ENCODE results near the gene PLA1A. TPM values are rescaled to one million over a fixed set of nuclear protein-coding genes. Genes with fewer than 3 reads are reported as not detected.

PLA1A gene
- total RNA-seq, 1 experiment from 2014 or later: 0.75 TPM

DNA sequence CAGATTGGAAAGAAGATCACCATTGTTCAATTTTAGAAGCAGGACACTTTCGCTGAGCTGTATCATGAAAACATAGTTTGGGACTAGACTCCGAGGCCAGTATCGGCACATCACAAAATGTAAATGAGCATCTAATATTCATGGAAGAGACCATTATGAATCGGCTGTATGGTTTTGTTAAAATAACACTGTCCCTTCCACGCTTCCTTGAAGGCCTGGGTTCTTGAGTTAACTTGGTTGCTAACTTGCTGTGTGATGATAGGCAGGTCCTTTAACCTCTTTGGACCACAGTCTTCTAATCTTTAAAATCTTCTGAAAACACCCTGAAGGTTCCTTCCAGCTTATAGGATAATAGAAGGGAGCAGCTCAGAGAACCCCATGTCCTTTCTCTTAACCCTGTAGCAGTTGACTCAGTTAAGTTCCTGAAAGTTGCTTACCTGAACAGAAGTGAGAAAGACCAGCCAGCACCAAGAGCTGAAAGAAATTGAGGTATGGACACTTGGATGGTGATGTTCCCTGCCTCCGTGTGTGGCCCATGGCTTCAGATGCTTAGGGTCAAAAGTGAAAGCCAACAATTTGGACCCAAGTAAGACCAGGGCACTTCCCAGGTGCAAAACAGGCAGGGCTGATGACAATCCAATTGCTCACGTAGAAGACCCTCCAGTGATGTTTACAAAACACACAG, 40.4 kb upstream of the PLA1A start:
- CTCF ChIA-PET: interaction anchor here (1.0 kb wide), 1 partner anchor 17 kb away, joined by 3 read pairs; no protein-coding TSS in a partner anchor
- no peak for DNase-seq
- Mint-ChIP-seq H3K4me3 (ENCODE audit: unreplicated experiment) (no peak overlapping the region), H3K27ac (ENCODE audit: unreplicated experiment) (no peak overlapping the region), H3K36me3 (ENCODE audit: insufficient read depth, unreplicated experiment) (no peaks in the 10 kb centered on the region), H3K9me3 (ENCODE audit: unreplicated experiment) (no peaks in the 10 kb centered on the region), H3K27me3 (ENCODE audit: insufficient read depth, unreplicated experiment) (peaks cover 18% of the 10 kb centered on the region), H3K4me1 (ENCODE audit: low read depth, unreplicated experiment) (peaks cover 7% of the 10 kb centered on the region)
- Histone ChIP-seq H3K4me1 (no peaks in the 10 kb centered on the region), H3K27me3 (replicated peaks; ENCODE audit: control insufficient read depth, insufficient read depth, low read length) (no peaks in the 10 kb centered on the region; the same call in 1 of the 2 replicates), H3K9me3 (no peaks in the 10 kb centered on the region), H3K4me3 (ENCODE audit: low read depth, low read length) (no peak overlapping the region), H3K36me3 (ENCODE audit: control insufficient read depth, insufficient read depth, low read length) (no peaks in the 10 kb centered on the region)
- intact Hi-C loops (cut with micrococcal nuclease; ENCODE audit: unreplicated experiment): no loop called here
- no TSS peak for BruUV-seq (replicated peaks)
- TF ChIP-seq, protein P1, sequence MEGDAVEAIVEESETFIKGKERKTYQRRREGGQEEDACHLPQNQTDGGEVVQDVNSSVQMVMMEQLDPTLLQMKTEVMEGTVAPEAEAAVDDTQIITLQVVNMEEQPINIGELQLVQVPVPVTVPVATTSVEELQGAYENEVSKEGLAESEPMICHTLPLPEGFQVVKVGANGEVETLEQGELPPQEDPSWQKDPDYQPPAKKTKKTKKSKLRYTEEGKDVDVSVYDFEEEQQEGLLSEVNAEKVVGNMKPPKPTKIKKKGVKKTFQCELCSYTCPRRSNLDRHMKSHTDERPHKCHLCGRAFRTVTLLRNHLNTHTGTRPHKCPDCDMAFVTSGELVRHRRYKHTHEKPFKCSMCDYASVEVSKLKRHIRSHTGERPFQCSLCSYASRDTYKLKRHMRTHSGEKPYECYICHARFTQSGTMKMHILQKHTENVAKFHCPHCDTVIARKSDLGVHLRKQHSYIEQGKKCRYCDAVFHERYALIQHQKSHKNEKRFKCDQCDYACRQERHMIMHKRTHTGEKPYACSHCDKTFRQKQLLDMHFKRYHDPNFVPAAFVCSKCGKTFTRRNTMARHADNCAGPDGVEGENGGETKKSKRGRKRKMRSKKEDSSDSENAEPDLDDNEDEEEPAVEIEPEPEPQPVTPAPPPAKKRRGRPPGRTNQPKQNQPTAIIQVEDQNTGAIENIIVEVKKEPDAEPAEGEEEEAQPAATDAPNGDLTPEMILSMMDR (IDR thresholded peaks at IDR 0.05; ENCODE audit: insufficient read depth in 1 of 2, low read depth in 1 of 2, low read length in 1 of 2, severe bottlenecking in 1 of 2, unreplicated experiment in 1 of 2): no peak
- POLR2A ChIA-PET: no interaction called here

DNA sequence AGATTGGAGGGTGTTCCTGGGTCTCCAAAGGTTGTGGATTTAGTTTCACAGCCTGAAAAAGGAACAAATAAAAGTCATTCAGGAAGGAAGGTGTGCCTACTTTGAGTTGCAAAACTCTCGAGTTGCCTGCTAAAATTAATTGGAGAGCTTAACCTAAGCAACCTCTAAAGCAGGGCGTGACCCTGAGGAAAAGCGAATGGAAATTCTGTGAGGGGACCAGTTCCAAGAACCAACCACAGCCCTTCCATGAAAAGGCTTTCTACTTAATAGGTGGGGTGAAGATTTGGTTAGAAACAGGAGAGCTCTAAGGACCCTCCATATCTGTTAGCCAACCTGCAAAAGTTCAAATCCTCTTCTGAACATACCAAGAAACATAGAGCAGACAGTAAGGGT, 39.8 kb upstream of the PLA1A start:
- TF ChIP-seq, protein P1 (IDR thresholded peaks at IDR 0.05; ENCODE audit: insufficient read depth in 1 of 2, low read depth in 1 of 2, low read length in 1 of 2, severe bottlenecking in 1 of 2, unreplicated experiment in 1 of 2): no peak
- H3K36me3 Mint-ChIP-seq (ENCODE audit: insufficient read depth, unreplicated experiment): no peaks in the 10 kb centered on the region
- no peaks in the 10 kb centered on the region for H3K9me3 Mint-ChIP-seq (ENCODE audit: unreplicated experiment)
- Histone ChIP-seq H3K27me3 (replicated peaks; ENCODE audit: control insufficient read depth, insufficient read depth, low read length) (no peaks in the 10 kb centered on the region; the same call in 1 of the 2 replicates), H3K4me1 (no peaks in the 10 kb centered on the region), H3K9me3 (no peaks in the 10 kb centered on the region), H3K4me3 (ENCODE audit: low read depth, low read length) (no peak overlapping the region), H3K36me3 (ENCODE audit: control insufficient read depth, insufficient read depth, low read length) (no peaks in the 10 kb centered on the region)
- H3K27ac Mint-ChIP-seq (ENCODE audit: unreplicated experiment): no peak overlapping the region
- H3K4me1 Mint-ChIP-seq (ENCODE audit: low read depth, unreplicated experiment): peaks cover 7% of the 10 kb centered on the region
- intact Hi-C loops (cut with micrococcal nuclease; ENCODE audit: unreplicated experiment): no loop called here
- BruUV-seq (replicated peaks): no TSS peak
- H3K4me3 Mint-ChIP-seq (ENCODE audit: unreplicated experiment): no peak overlapping the region
- H3K27me3 Mint-ChIP-seq (ENCODE audit: insufficient read depth, unreplicated experiment): peaks cover 18% of the 10 kb centered on the region
- DNase-seq: no peak
- POLR2A ChIA-PET: no interaction called here
- CTCF ChIA-PET: interaction anchor here (1.0 kb wide), 1 partner anchor 16 kb away, joined by 3 read pairs; no protein-coding TSS in a partner anchor

DNA sequence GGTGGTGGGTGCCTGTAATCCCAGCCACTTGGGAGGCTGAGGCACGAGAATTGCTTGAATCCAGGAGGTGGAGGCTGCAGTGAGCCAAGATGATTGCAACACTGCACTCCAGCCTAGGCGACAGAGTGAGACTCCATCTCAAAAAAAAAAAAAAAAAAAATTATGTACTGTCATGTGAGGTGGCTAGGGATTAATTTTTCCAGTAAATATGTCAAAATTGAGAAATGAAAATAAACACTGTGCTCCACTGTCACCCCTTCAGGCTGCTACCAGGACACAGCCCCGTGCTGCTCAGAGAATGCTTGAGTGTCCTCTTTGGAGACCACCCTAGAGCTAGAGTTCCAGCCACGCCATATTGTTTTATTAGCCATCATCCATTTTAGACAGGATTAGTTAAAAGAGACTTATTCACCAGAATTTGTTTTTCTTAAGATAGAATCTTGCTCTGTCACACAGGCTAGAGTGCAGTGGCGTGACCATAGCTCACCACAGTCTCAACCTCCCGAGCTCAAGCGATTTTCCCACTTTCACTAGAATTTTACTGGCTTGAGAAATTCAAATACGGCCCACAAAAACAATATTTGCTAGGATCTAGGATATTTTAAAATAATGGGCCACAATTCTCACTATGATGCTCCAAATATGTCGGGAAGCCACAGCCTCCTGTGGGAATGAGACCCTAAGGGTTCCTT, 38.9 kb upstream of the PLA1A start:
- H3K4me3 Mint-ChIP-seq (ENCODE audit: unreplicated experiment): no peak overlapping the region
- peaks cover 7% of the 10 kb centered on the region for H3K4me1 Mint-ChIP-seq (ENCODE audit: low read depth, unreplicated experiment)
- POLR2A ChIA-PET: no interaction called here
- no peaks in the 10 kb centered on the region for H3K4me1 ChIP-seq
- no peaks in the 10 kb centered on the region for H3K36me3 ChIP-seq (ENCODE audit: control insufficient read depth, insufficient read depth, low read length)
- H3K9me3 Mint-ChIP-seq (ENCODE audit: unreplicated experiment): no peaks in the 10 kb centered on the region
- CTCF ChIA-PET: no interaction called here
- H3K9me3 ChIP-seq: no peaks in the 10 kb centered on the region
- no peaks in the 10 kb centered on the region for H3K36me3 Mint-ChIP-seq (ENCODE audit: insufficient read depth, unreplicated experiment)
- TF ChIP-seq, protein P1 (IDR thresholded peaks at IDR 0.05; ENCODE audit: insufficient read depth in 1 of 2, low read depth in 1 of 2, low read length in 1 of 2, severe bottlenecking in 1 of 2, unreplicated experiment in 1 of 2): no peak
- intact Hi-C loops (cut with micrococcal nuclease; ENCODE audit: unreplicated experiment): loop anchor here (1.0 kb wide), 1 partner anchor 283 kb away; no protein-coding TSS in a partner anchor
- no peaks in the 10 kb centered on the region; the same call in 1 of the 2 replicates for H3K27me3 ChIP-seq (replicated peaks; ENCODE audit: control insufficient read depth, insufficient read depth, low read length)
- no peak overlapping the region for H3K4me3 ChIP-seq (ENCODE audit: low read depth, low read length)
- H3K27ac Mint-ChIP-seq (ENCODE audit: unreplicated experiment): no peak overlapping the region
- peaks cover 18% of the 10 kb centered on the region for H3K27me3 Mint-ChIP-seq (ENCODE audit: insufficient read depth, unreplicated experiment)
- no peak for DNase-seq
- no TSS peak for BruUV-seq (replicated peaks)

All from Caco-2 (cell line).